C4-2B (cell line): ENCODE measurements around the gene USP36.

ENCODE experiments used
- CTCF ChIP-seq: fragments of 450-650 bp; conservative IDR thresholded peaks from 2 replicates; pipeline ENCODE4 v1.5.1; 2017; ENCODE audit warnings: mild to moderate bottlenecking
- ZFX ChIP-seq: fragments of 450-650 bp; IDR thresholded peaks from 2 replicates; pipeline ENCODE4 v1.6.1; 2017

GRCh38 chr17:78765821-78766220 lies 74.8 kb downstream of the USP36 start:
- TF ChIP-seq CTCF, result no peak
- no peak for TF ChIP-seq ZFX
